ENCODE measurements around the gene BABAM2.

DNA sequence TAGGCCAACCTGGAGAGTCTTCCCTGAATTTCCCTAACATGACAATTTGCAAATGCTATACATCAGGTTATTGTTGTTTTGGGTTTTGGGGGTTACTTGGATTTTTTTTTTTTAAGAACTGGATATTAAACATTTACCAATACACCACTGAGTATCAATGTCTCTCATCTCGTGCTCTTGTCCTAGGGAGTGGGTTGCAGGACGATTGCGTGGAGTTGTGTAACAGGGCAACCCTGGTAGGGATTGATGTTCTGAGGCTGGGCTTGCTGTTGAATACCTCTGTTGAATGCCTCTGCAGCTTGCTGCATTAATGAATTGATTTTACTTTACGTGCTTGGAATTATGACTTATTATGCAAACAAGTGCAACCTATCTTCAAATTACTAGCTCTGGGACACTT is 483.3 kb downstream of the BABAM2 start:
- TF ChIP-seq, protein P1, sequence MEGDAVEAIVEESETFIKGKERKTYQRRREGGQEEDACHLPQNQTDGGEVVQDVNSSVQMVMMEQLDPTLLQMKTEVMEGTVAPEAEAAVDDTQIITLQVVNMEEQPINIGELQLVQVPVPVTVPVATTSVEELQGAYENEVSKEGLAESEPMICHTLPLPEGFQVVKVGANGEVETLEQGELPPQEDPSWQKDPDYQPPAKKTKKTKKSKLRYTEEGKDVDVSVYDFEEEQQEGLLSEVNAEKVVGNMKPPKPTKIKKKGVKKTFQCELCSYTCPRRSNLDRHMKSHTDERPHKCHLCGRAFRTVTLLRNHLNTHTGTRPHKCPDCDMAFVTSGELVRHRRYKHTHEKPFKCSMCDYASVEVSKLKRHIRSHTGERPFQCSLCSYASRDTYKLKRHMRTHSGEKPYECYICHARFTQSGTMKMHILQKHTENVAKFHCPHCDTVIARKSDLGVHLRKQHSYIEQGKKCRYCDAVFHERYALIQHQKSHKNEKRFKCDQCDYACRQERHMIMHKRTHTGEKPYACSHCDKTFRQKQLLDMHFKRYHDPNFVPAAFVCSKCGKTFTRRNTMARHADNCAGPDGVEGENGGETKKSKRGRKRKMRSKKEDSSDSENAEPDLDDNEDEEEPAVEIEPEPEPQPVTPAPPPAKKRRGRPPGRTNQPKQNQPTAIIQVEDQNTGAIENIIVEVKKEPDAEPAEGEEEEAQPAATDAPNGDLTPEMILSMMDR (IDR thresholded peaks at IDR 0.05; ENCODE audit: borderline replicate concordance, extremely low read depth, low read length, poor library complexity, severe bottlenecking), result no peak
- no peak for TF ChIP-seq EZH2 (IDR thresholded peaks at IDR 0.05; ENCODE audit: borderline replicate concordance, low read depth, low read length, severe bottlenecking)

Data from DND-41 (cell line).